Measurements from ENCODE around the gene LAMA2.

GRCh38 chr6:129195643-129196042, 312.7 kb downstream of the LAMA2 start:
- TF ChIP-seq, protein P1, sequence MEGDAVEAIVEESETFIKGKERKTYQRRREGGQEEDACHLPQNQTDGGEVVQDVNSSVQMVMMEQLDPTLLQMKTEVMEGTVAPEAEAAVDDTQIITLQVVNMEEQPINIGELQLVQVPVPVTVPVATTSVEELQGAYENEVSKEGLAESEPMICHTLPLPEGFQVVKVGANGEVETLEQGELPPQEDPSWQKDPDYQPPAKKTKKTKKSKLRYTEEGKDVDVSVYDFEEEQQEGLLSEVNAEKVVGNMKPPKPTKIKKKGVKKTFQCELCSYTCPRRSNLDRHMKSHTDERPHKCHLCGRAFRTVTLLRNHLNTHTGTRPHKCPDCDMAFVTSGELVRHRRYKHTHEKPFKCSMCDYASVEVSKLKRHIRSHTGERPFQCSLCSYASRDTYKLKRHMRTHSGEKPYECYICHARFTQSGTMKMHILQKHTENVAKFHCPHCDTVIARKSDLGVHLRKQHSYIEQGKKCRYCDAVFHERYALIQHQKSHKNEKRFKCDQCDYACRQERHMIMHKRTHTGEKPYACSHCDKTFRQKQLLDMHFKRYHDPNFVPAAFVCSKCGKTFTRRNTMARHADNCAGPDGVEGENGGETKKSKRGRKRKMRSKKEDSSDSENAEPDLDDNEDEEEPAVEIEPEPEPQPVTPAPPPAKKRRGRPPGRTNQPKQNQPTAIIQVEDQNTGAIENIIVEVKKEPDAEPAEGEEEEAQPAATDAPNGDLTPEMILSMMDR (IDR thresholded peaks at IDR 0.05; ENCODE audit: low read depth, low read length), result no peak
- TF ChIP-seq POLR2A (IDR thresholded peaks at IDR 0.05; ENCODE audit: extremely low read depth, insufficient read length), result no peak
- no peak for TF ChIP-seq MAX (IDR thresholded peaks at IDR 0.05; ENCODE audit: low read depth, low read length)

Measured in NB4 (cell line).